Umbilical cord (tissue), 2 donors: ENCODE data around the gene LXN. TPM values are rescaled to one million over a fixed set of nuclear protein-coding genes. Genes with fewer than 3 reads are reported as not detected.
A peak's percentile ranks its signal among the peaks of the same experiment; 100 is the strongest.
"Not testable (repeated sequence)": the region's sequence is repeated elsewhere in the genome, so short reads cannot be mapped to it uniquely, and the experiment has no call there.

Source experiments
- DNase-seq: peaks from one replicate; pipeline ENCODE4 v3.0.0-alpha.2; 2015; ENCODE audit warnings: low spot score
- total RNA-seq: library from RNA; depleted of rRNA; stranded (reverse); fragments of >200 nt; gene quantifications from one replicate; pipeline ENCODE4 v1.2.3, GENCODE V29; 2014; ENCODE audit warnings: low replicate concordance; ENCODE audit not compliant: insufficient read depth

LXN gene
- total RNA-seq, result 11.8 TPM

DNA sequence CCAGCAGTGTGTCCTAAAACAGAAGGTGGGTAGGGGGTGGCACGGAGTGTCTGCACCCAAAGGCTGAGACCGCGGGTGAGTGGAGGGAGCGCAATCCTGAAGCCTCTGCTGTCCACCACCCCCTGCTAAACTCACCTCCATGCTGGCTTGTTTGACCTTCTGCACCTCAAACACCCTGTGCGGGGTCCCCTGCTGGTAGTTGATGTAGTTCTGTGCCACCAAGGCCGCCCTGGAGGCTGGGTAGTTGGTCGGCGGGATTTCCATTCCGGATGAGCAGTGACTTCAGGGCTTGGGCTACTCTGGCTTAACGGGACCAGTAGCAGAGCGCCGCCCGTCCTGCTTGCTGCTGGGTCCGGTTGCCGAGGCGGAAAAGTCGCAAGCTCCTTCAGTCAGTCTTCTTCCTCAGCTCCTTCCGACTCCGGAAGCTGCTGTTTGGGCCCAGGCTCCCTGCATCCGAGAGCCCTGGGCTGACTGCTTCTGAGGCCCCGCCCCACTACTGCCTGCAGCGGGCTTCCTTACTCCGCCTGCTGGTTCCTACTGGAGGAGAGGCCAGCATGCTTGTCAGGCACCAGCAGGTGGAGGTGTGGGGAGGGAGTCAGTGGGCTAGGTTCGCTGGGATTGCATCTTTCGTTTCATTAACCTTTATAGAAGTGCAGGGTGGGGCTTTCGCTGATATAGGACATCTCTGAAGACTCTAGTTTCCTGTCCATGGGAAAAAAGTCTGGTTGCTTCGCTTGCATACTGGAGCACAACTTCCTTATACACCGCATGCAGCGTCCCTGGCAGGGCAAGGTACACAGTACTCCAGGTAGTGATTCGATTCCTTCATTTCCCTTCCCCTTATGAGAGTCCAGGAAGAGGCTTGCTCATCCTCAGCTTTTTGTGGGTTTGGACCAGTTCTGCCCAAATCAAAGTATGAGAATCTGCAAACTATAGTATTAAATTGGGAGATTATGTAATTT, at the start of gene LXN:
Gene LXN, minus strand, starts transcription at position 434 of the 962 bp plus-strand sequence. Its CDS starts 170 bp downstream, at position 264.
- DNase-seq, result peak; percentile 94

DNA sequence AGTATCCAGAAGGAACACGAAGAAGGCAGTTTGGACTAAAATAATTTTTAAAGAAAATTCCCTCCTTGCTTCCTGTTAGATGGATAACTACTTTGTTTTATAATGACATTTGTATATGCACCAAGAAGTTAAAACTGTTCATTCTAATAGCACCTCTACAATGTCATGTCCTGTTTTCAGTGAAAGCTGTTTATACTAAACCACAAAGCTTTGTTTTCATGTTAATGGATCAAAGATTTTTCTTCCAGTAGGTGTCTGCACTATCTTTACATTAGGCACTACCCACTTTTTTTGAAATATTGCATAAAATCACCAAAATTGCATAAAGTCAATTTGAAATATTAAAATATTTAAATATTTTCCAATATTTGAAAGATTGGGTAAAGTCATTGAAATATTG, 49.7 kb upstream of the LXN start:
- DNase-seq, result no peak

DNA sequence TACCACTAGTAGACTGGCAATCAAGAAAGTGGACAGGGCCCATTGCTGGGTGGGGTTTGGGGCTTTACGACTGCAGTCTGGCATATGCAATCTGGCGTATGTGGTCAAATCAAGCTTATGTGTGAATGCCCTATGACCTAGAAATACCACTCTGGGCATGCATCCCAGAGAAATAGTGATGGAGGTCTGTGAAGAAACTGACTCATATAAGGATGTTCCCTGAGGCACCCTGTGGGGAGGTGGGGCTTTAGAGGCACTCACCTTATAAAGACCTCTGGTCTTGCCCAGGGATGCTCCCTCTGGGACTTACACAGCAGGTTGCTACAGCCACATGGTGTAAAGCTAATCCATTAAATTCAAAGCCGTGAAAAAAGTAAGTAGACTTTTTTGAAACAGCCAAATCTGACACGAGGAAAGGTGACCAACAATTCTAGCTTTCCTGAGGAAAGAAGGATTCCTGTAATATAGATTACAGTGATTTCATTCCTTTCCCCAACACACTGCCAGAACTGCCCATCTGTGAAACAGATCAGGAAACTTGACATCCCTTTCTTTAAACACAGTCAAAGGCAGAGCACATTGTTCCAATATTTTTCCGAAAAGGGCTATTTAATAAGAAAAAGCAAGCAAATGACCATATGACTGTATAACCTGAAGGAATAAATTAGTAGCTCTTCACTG, 46.2 kb upstream of the LXN start:
- DNase-seq, result peak; percentile 70

DNA sequence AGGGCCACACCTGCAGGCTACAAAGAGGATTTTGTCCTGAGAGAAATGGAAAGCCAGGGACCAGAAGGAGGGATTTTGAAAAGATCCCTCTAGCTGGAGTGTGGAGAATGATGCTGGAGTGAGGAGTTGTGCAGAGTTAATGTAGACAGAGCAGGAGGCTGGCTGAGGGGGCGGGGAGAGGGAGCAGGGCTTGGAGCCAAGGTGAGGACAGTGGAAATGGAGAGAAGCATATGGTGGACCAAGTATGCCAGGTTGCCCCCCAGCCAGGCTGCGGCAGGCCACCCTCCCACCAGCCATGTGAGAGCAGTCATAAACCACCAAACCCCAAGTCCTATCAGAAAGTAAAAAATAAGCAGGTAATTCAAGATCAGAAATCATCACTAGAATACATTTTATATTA, 45.1 kb upstream of the LXN start:
- DNase-seq, result no peak

DNA sequence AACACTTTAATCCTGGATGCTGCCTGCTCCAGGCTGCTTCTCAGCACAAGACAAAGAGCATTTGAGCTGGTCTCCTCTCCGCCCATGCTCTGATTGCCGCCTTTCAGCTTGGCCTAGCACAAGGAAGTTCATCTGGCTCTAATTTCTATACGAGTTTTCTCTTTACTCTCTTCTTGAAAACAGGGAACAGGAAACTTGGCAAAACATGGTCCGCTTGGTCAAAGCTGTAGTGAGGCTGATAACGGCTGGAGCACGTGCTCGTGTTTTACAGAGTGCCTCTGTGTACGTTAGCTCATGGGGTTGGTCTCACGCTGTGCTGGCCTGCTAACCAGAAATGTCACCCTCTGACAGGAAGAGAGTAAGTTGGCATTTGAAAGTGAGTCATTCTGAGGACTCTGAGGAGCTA, 40.6 kb upstream of the LXN start:
- DNase-seq, result peak; percentile 51

GRCh38 chr3:158712443-158712842, 40.0 kb upstream of the LXN start:
- DNase-seq, result no peak

DNA sequence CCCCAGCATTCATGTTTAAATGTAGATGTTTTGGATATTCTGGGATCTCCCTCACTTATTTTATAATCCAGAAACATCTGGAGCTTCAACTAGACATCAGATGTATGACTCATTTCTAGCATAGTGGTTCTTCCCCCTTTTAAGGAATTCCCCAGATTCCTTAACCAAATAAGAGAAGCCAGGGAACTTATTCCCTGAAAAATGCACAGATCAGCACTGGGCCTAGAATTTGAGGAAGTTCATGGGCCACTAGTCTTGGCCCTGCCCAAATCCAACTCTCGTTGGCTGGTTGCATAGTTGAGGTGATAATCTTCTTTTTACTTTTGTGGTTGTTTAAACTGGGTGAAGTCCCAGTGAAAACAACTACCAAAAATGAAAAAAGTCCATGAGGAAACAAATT, 39.4 kb upstream of the LXN start:
- DNase-seq, result peak; percentile 58

GRCh38 chr3:158710601-158711000, 38.2 kb upstream of the LXN start:
- DNase-seq, result no peak

DNA sequence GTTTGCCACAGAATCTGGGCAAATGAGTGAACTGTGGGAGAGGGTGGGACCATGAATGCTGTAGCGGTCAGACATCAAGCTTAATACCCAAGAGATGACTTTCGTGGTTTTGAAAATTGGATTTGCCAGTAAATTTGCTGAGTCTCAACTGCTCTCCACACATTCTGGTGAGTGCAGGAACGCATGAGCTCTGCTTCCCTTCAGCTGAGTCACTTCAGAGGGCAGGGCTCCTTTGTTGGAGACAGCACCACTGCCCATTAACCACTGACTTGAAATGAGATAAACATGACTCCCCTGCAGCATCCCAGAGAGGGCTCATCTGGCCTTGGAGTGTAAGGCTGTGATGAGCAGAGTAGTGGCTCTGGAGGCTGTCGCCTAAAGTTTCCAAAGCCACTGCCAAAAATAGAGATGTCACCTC, 37.2 kb upstream of the LXN start:
- peak; percentile 36 for DNase-seq

DNA sequence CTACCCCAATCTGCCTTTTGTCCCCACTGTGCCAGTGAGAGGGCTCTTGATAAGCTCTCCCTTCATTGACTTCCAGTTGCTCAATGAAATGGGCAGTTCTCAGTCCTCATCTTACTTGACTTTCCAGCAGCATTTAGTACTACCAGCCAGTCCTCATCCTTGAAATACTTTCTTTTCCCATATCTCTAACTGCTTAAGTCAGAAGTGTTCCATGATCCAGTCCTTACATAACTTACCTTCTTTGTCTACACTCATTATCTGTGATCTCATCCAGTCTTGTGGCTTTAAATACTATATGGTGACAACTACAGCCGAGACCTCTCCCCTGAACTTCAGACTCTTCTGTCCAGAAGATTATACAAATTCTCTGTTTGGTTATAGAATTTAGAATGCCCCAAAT, 31.1 kb upstream of the LXN start:
- no peak for DNase-seq

DNA sequence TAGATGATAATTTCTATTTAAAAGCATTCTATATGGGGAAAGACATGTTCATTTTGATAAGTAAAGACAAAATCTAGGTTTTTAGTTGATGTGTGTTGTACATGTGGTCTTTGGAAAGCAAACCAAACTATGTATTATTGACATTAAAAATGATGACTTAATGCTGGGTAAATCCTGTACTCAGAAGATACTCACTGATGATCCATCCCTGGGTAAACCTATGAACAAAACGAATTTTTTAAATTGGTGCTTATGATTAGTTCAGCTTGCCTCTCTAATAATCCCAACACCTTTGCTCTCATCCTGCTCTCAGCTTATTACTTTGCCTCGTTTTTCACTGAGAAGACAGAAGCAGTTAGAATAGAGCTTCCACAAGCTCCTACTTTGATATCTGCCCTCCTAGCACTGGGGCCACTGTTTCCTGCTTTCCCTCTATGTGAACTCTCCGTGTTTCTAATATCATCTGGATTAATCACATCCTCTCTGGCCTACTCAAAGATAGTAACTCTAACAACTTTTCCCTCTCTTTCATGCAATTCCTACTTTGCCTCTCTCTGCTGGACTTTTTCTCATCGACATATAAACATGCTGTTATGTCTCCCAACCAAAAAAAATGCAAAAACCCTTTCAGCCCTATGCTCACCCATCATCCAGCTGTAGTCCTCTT, 30.5 kb upstream of the LXN start:
- no peak for DNase-seq

GRCh38 chr3:158701420-158702065, 29.1 kb upstream of the LXN start:
- DNase-seq, result no peak

- no peak for DNase-seq
Observed at GRCh38 chr3:158700559-158700958, 28.1 kb upstream of the LXN start.

GRCh38 chr3:158696618-158697017, 24.2 kb upstream of the LXN start:
- DNase-seq, result no peak

GRCh38 chr3:158693866-158694456, 21.5 kb upstream of the LXN start:
- not testable (repeated sequence) for DNase-seq

DNA sequence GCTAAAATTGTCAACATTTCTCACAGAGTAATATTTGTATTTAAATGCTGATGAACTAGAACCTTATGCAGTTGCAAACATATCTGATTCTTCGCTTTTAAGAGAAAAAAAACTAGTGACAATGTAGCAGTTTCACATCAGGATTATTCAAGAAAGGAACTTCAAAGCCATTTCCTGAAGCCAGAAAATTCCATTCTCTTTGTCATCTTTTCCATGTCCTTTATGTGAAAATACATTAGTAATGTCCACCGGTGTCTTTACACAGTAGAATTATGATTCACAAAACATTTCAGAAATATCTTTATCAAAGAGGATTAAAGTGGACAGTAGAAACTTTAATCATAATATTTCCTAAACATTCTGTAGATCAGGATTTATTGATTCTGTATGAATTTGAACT, 12.7 kb upstream of the LXN start:
- no peak for DNase-seq

DNA sequence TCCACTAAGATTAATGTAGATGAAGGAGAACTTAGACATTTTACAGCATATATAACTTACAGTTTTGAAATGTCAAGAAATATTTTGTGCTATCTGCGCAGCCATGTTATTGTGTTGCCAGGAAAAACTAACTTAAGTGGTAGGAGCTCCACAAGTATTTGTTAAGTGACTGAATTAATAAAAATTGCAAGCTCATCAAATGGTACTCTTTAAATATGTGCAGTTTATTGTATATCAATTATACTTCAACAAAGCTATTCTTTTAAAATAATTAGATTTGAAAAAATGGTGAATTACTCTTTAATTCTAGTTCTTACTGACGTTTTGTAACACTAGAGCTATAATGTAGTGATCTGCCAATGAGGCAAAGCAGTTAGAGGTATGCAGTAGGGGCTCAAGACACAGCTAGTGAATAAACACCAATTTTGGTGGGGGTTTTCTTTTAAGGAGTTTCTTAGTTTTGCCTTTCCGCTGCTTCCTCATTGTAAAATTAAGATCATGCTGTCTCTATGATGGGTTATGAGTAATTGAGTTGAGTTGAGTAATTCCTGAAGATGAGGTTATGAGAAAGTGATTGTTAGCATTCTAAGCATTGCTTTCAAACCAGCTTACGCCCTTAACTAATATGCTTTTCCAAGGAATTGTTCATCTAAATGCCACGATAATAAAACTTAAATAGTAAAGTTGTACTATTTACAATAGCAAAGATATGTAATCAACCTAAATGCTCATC, 10.9 kb upstream of the LXN start:
- no peak for DNase-seq

GRCh38 chr3:158680861-158681260, 8.4 kb upstream of the LXN start:
- no peak for DNase-seq

- DNase-seq, result peak; percentile 5
Observed at GRCh38 chr3:158679547-158680000, 7.1 kb upstream of the LXN start.

DNA sequence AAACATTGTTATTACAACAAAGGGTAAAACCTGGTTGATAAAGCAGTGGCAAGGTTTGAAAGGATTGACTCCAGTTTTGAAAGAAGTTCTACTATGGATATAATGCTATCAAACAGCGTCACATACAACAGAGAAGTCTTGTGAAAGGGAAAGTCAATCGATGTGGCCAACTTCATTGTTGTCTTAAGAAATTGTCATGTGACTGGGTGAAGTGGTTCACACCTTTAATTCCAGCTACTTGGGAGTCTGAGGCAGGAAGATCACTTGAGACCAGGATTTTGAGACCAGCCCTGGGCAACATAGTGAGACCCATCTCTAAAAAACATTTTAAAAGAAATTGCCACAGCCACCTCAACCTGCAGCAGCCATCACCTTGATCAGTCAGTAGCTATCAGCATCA, 6.2 kb upstream of the LXN start:
- no peak for DNase-seq
